PC-3 (cell line): ENCODE data around the gene PFN1. TPM values are rescaled to one million over a fixed set of nuclear protein-coding genes. Genes with fewer than 3 reads are reported as not detected.

Experiments
- ATAC-seq: fragments of 200-7000 bp; cut with Tn5 transposase; 2 replicates; pipeline ENCODE4 v1.9.1; 2020; ENCODE audit warnings: mild to moderate bottlenecking, moderate library complexity
- BruUV-seq: library from RNA; stranded (reverse); fragments of 400-500 nt; replicated peaks from 2 replicates; lab custom pipeline; 2021; lab: Mats Ljungman, UMichigan
- CTCF ChIA-PET: fragments of 300-600 bp; sonication (Branson Sonifier 250); formaldehyde crosslinking; loops from one replicate; lab custom pipeline; 2022; ENCODE audit warnings: antibody characterized with exemption; lab: Charles Lee
- POLR2A ChIA-PET: fragments of 300-600 bp; sonication (Branson Sonifier 250); formaldehyde crosslinking; loops from one replicate; lab custom pipeline; 2022; ENCODE audit warnings: antibody characterized with exemption; ENCODE audit not compliant: unreplicated experiment; lab: Charles Lee
- DNase-seq: peaks from one replicate; pipeline ENCODE4 v3.0.0-alpha.2; 2015
- H2AFZ ChIP-seq: fragments of 300-600 bp; sonication (generic); 2 replicates; pipeline ENCODE4 v1.6.0; 2016; ENCODE audit warnings: antibody characterized with exemption, low read length
- H3F3A ChIP-seq: fragments of 300-600 bp; sonication (generic); one replicate; pipeline ENCODE4 v1.6.0; 2017; ENCODE audit warnings: antibody characterized with exemption, low read length, control low read depth, mild to moderate bottlenecking; ENCODE audit not compliant: unreplicated experiment
- H3K27ac ChIP-seq: fragments of 300-600 bp; sonication (generic); 2 replicates; pipeline ENCODE4 v1.5.1; 2016; ENCODE audit warnings: mild to moderate bottlenecking, low read length
- H3K27me3 ChIP-seq: fragments of 300-600 bp; sonication (generic); 2 replicates; pipeline ENCODE4 v1.6.1; 2016; ENCODE audit warnings: low read length, mixed read lengths
- H3K36me3 ChIP-seq: fragments of 300-600 bp; sonication (generic); 2 replicates; pipeline ENCODE4 v1.6.1; 2016; ENCODE audit warnings: low read depth, mixed run types, low read length, mixed read lengths
- H3K4me1 ChIP-seq: fragments of 300-600 bp; sonication (generic); 2 replicates; pipeline ENCODE4 v1.5.1; 2016; ENCODE audit warnings: low read length; ENCODE audit not compliant: insufficient read depth
- H3K4me2 ChIP-seq: fragments of 300-600 bp; sonication (generic); 2 replicates; pipeline ENCODE4 v1.6.0; 2016; ENCODE audit warnings: low read length
- H3K4me3 ChIP-seq: fragments of 300-600 bp; sonication (generic); 2 replicates; pipeline ENCODE4 v1.5.1; 2016; ENCODE audit warnings: mild to moderate bottlenecking, low read length, mixed read lengths
- H3K79me2 ChIP-seq: fragments of 300-600 bp; sonication (generic); 2 replicates; pipeline ENCODE4 v1.6.1; 2017; ENCODE audit warnings: low read length, mixed read lengths
- H3K9ac ChIP-seq: fragments of 300-600 bp; sonication (generic); 2 replicates; pipeline ENCODE4 v1.6.0; 2016; ENCODE audit warnings: mild to moderate bottlenecking, low read length
- H3K9me2 ChIP-seq: fragments of 300-600 bp; sonication (generic); replicated peaks from 2 replicates; pipeline ENCODE4 v1.6.1; 2016; ENCODE audit warnings: mixed run types, low read length, mixed read lengths
- H3K9me3 ChIP-seq: fragments of 300-600 bp; sonication (generic); 2 replicates; pipeline ENCODE4 v1.6.1; 2016; ENCODE audit warnings: low read length, mixed read lengths
- H4K20me1 ChIP-seq: fragments of 300-600 bp; sonication (generic); 2 replicates; pipeline ENCODE4 v1.6.1; 2016; ENCODE audit warnings: low read length, mixed read lengths
- CTCF ChIP-seq: fragments of 300-600 bp; sonication (generic); conservative IDR thresholded peaks from 2 replicates; pipeline ENCODE4 v1.5.1; 2017; ENCODE audit warnings: antibody characterized with exemption, low read depth, mild to moderate bottlenecking, low read length
- EZH2 ChIP-seq: fragments of 300-600 bp; sonication (generic); IDR thresholded peaks from one replicate; pipeline ENCODE4 v1.6.1; 2017; ENCODE audit warnings: antibody characterized with exemption, mild to moderate bottlenecking, low read length; ENCODE audit not compliant: unreplicated experiment
- EZH2phosphoT487 ChIP-seq: fragments of 300-600 bp; sonication (generic); IDR thresholded peaks from 2 replicates; pipeline ENCODE4 v1.6.1; 2018; ENCODE audit warnings: mild to moderate bottlenecking, antibody characterized with exemption, low read length, borderline replicate concordance
- intact Hi-C: fragments of 100-400 bp; cut with micrococcal nuclease; formaldehyde crosslinking; loops from 2 replicates; pipeline ENCODE4 v1.9.0; 2023
- total RNA-seq: library from RNA; depleted of rRNA; stranded (reverse); fragments of >200 nt; gene quantifications from 2 replicates; pipeline ENCODE4 v1.2.3, GENCODE V29; 2014

The PFN1 gene
- total RNA-seq, 1 experiment from 2014 or later: 1,914 TPM

GRCh38 chr17:4959261-4959965, 11.1 kb upstream of the PFN1 start:
- no peak for TF ChIP-seq CTCF
- TF ChIP-seq EZH2: no peak
- TF ChIP-seq EZH2phosphoT487: no peak
- no peaks in the 10 kb centered on the region for H3K4me1 ChIP-seq
- no peaks in the 10 kb centered on the region for H3F3A ChIP-seq
- no peak for DNase-seq
- ChIA-PET CTCF (no interaction called here), POLR2A (no interaction called here)
- no peak overlapping the region for H3K9ac ChIP-seq
- no peak overlapping the region for H2AFZ ChIP-seq
- H3K27me3 ChIP-seq: no peaks in the 10 kb centered on the region
- no peaks in the 10 kb centered on the region for H4K20me1 ChIP-seq
- no peak overlapping the region for H3K27ac ChIP-seq
- H3K79me2 ChIP-seq: no peaks in the 10 kb centered on the region
- H3K9me3 ChIP-seq: no peaks in the 10 kb centered on the region
- BruUV-seq: TSS peak; percentile 82
- H3K4me3 ChIP-seq: no peak overlapping the region
- no peaks in the 10 kb centered on the region for H3K9me2 ChIP-seq
- no peaks in the 10 kb centered on the region for H3K36me3 ChIP-seq
- intact Hi-C loops: no loop called here
- H3K4me2 ChIP-seq: no peak overlapping the region
- ATAC-seq: no peak

- H3K79me2 ChIP-seq: no peaks in the 10 kb centered on the region
- CTCF ChIA-PET: no interaction called here
- POLR2A ChIA-PET: no interaction called here
Observed at GRCh38 chr17:4958102-4958501, 9.8 kb upstream of the PFN1 start.

More at GRCh38 chr17:4958102-4958501, 9.8 kb upstream of the PFN1 start:
- H3K9me3 ChIP-seq: no peaks in the 10 kb centered on the region
- H3K27me3 ChIP-seq: no peaks in the 10 kb centered on the region
- intact Hi-C loops: no loop called here
- no TSS peak for BruUV-seq
- no peak overlapping the region for H2AFZ ChIP-seq
- H3K4me2 ChIP-seq: no peak overlapping the region
- no peak overlapping the region for H3K4me3 ChIP-seq
- DNase-seq (no peak), ATAC-seq (no peak)
- H3K9ac ChIP-seq: no peak overlapping the region
- no peaks in the 10 kb centered on the region for H3K36me3 ChIP-seq
- H4K20me1 ChIP-seq: no peaks in the 10 kb centered on the region
- no peaks in the 10 kb centered on the region for H3K4me1 ChIP-seq
- no peak for TF ChIP-seq EZH2
- TF ChIP-seq EZH2phosphoT487: no peak
- no peak for TF ChIP-seq CTCF
- no peaks in the 10 kb centered on the region for H3K9me2 ChIP-seq
- H3F3A ChIP-seq: no peaks in the 10 kb centered on the region
- H3K27ac ChIP-seq: no peak overlapping the region
